GM20431 (cell line): ENCODE results near the gene ZNF148.
"Not testable (repeated sequence)": the region's sequence is repeated elsewhere in the genome, so short reads cannot be mapped to it uniquely, and the experiment has no call there.

Experiments
- in situ Hi-C: fragments of 300-500 bp; cut with MseI, MboI; formaldehyde crosslinking; loops from one replicate; pipeline ENCODE4 v1.15.0; 2020; ENCODE audit warnings: low sequenced_read_pairs; ENCODE audit not compliant: unreplicated experiment

Gene ZNF148, protein sequence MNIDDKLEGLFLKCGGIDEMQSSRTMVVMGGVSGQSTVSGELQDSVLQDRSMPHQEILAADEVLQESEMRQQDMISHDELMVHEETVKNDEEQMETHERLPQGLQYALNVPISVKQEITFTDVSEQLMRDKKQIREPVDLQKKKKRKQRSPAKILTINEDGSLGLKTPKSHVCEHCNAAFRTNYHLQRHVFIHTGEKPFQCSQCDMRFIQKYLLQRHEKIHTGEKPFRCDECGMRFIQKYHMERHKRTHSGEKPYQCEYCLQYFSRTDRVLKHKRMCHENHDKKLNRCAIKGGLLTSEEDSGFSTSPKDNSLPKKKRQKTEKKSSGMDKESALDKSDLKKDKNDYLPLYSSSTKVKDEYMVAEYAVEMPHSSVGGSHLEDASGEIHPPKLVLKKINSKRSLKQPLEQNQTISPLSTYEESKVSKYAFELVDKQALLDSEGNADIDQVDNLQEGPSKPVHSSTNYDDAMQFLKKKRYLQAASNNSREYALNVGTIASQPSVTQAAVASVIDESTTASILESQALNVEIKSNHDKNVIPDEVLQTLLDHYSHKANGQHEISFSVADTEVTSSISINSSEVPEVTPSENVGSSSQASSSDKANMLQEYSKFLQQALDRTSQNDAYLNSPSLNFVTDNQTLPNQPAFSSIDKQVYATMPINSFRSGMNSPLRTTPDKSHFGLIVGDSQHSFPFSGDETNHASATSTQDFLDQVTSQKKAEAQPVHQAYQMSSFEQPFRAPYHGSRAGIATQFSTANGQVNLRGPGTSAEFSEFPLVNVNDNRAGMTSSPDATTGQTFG

GRCh38 chr3:125374996-125375941 is at the start of gene ZNF148:
TSS of gene ZNF148 (minus strand) at chr3:125375325. CDS start at chr3:125313640, 61,685 bp downstream.
- in situ Hi-C loops, result no loop called here

GRCh38 chr3:125418306-125418705 is 43.2 kb upstream of the ZNF148 start:
- in situ Hi-C loops, result no loop called here

- in situ Hi-C loops, result no loop called here
Measured at GRCh38 chr3:125416235-125416634, 41.1 kb upstream of the ZNF148 start.

DNA sequence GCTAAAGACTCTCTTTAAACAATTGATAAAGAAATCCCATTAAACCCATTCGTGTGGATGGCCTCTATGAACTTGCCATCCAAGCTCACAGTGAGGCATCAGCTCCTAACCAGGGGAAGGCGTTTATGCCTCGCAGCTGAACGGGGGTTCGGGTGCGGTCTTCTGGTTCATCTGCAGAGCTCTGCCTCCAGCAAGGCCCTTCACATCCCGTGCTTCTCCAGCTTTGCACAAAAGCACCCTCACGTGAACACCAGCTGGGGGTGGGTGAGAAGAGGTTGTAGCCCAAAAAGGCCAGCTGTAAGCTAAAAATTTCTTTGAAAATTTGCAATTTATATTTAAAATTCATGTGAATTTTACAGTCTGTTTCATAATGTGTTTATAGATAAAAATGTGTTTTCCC is 39.5 kb upstream of the ZNF148 start:
- in situ Hi-C loops, result no loop called here

DNA sequence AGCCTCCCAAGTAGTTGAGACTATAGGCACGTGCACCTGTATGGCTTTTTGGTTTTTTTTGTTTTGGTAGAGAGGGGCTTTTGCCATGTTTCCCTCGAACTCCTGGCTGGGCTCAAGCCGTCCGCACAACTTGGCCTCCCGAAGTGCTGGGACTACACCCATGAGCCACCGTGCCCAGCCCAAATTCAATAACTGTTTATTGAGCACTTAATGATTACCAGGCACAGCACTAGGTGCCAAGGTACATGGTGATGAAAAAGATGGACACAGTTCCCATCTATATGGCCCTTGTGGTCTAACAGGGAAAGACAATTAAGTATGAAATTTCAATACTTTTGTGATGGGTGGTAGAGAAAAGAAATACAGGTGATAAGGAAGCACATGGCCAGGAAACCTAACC is 35.8 kb upstream of the ZNF148 start:
- in situ Hi-C loops, result no loop called here

DNA sequence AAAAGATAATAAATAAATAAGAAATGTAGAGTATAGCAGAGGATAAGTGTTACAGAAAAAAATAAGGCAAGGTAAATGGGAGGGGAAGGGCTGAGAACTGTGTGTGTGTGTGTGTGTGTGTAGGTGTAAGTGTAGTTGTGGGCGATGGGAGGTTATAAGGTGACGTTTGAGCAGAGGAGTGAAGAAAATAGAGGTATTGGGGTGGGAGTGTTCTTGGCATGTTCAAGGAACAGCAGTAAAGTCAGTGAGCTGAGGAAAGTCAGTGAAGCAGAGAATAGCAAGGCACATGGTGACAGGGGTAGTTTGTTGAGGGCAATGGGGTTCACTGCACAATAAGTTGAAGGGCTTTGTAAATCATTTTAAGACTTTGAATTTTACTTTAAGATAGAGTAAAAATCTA is 30.9 kb upstream of the ZNF148 start:
- in situ Hi-C loops, result no loop called here

- in situ Hi-C loops, result not testable (repeated sequence)
Measured at GRCh38 chr3:125405515-125405914, 30.4 kb upstream of the ZNF148 start.

DNA sequence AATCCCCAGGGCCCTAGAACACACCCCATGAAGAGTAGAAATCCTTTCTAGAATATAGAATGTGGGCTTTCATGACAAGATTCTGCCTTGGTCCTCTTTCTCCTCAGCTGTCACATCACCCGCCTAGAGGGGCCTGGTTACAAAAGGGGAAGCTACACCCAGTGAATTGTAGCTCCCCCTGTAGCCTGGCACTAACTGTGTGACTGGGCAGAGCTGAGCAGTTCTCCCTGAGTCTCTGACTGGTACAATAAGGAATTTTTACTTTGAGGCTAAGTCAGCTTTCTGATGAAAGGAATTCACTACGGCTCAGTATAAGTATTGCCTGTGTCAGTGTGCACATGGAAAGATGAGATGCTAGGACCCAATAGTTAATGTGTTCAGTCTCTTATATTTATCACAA is 28.7 kb upstream of the ZNF148 start:
- in situ Hi-C loops, result no loop called here

- in situ Hi-C loops, result no loop called here
Measured at GRCh38 chr3:125402639-125403038, 27.5 kb upstream of the ZNF148 start.

- in situ Hi-C loops, result no loop called here
Measured at GRCh38 chr3:125401402-125401801, 26.3 kb upstream of the ZNF148 start.

DNA sequence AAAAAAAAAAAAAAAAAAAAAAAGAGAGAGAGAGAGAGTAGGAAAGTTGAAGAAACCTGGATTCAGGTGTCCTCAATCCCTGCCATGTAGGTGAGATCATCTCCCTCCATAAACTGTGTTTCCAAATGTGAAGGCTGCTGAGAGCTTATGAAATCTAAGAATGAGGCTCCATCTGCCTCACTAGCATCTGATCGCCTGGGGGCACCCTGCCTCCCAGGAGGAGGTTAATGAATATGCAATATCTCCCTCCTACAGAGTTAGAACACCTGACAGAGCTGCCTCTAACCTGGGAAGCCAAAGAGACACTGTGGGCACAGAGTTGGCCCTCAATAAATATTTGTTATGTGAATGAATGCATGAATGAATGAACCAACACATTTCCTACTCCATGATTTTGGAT is 23.8 kb upstream of the ZNF148 start:
- in situ Hi-C loops, result no loop called here

DNA sequence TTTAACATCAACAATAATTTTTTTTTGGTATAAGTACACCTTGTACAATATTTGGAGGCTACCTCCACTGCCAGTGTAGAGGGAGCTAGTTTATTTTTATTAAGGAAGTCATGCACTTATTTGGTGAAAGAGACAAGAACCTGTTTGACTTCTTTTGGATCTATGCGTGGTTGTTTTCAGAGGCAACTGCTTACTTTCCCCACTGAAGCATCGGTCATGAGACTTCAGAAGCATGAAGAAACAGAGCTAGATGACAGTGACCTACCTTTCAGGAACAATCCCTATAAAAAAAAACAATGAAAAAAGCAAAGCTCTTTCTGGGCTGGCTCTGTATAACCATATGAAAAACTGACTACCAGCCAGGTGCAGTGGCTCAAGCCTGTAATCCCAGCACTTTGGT is 20.0 kb upstream of the ZNF148 start:
- in situ Hi-C loops, result no loop called here

GRCh38 chr3:125394406-125394805 is 19.3 kb upstream of the ZNF148 start:
- in situ Hi-C loops, result no loop called here

DNA sequence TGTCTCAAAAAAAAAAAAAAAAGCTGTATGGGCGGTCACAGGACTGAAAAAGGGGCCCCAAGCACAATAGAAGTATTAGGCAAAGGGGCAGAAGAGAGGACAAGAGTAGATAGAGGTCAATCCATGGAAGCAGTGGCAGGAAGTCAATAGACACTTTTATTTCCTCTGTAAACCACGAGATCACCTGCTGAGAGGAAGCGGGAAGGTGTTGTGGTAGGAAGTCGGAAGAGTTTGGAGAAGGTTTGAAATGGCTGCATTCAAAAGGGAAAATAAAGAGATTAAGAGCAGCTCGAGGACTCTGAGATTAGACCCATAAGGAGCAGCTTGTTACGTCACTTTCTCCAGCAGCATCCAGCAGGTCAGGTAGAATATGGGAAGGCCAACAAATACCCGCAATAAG is 14.2 kb upstream of the ZNF148 start:
- in situ Hi-C loops, result no loop called here

- in situ Hi-C loops, result not testable (repeated sequence)
Measured at GRCh38 chr3:125388369-125388768, 13.2 kb upstream of the ZNF148 start.

GRCh38 chr3:125386811-125387210 is 11.7 kb upstream of the ZNF148 start:
- in situ Hi-C loops, result no loop called here

DNA sequence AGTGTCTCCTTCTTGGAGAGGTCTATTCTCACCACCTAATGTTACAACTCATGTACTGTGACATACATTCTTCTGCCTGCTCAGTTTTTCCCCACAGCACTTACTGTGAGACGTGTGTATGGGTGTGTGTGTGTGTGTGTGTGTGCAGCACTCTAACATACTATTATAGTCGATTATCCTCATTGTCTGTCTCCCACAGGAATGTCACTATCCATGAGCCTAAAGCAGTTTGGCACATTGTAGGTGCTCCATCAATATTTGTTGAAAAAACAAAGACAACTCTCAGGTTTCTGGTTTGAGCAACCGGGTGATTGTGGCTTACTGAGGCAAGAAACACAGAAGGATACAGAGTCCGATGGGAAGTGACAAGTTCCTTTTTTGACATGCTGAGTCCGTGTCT is 8.6 kb upstream of the ZNF148 start:
- in situ Hi-C loops, result no loop called here

- in situ Hi-C loops, result no loop called here
Measured at GRCh38 chr3:125382298-125382697, 7.2 kb upstream of the ZNF148 start.

- in situ Hi-C loops, result no loop called here
Measured at GRCh38 chr3:125381743-125382142, 6.6 kb upstream of the ZNF148 start.

DNA sequence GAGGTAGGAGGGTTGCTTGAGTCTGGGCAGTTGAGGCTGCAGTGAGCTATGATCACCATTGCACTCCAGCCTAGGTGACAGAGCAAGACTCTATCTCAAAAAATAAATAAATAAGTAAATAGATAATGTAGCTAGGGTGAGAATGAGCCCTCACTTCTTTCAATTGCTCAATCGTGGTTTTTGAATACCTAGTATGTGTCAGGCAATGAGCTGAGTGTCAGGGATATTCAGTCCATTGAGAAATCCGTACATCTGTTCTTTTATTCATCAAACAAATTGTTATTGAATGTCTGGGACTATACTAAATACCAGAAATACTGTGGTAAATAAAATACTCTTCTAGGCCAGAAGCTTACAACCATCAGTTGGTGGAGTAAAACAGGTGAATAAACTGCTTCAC is 6.2 kb upstream of the ZNF148 start:
- in situ Hi-C loops, result no loop called here
